H1 (cell line): ENCODE data around the gene TP53BP2. TPM values are rescaled to one million over a fixed set of nuclear protein-coding genes. Genes with fewer than 3 reads are reported as not detected.

Experiments used
- ATF3 ChIP-seq: IDR thresholded peaks from 2 replicates; pipeline ENCODE4 v1.6.1; 2011; ENCODE audit warnings: low read depth, mild to moderate bottlenecking, low read length; ENCODE audit not compliant: insufficient read depth
- FOSL1 ChIP-seq: IDR thresholded peaks from 2 replicates; pipeline ENCODE4 v1.6.1; 2011; ENCODE audit warnings: mild to moderate bottlenecking, low read depth, low read length, moderate library complexity; ENCODE audit not compliant: insufficient read depth
- MAFK ChIP-seq: IDR thresholded peaks from 2 replicates; pipeline ENCODE4 v1.6.1; 2012; ENCODE audit warnings: low read depth, mild to moderate bottlenecking, improper control_type of control experiment, low read length
- NANOG ChIP-seq: IDR thresholded peaks from 2 replicates; pipeline ENCODE4 v1.6.1; 2011; ENCODE audit warnings: low read length, low read depth, mild to moderate bottlenecking, inconsistent platforms; ENCODE audit not compliant: insufficient read depth, poor library complexity, severe bottlenecking
- POU5F1 ChIP-seq: IDR thresholded peaks from 2 replicates; pipeline ENCODE4 v1.6.1; 2011; ENCODE audit warnings: low read depth, mild to moderate bottlenecking, low read length, moderate library complexity
- polyA plus RNA-seq, 7 experiments: library from polyadenylated mRNA; depleted of rRNA in 3 of 7; stranded (reverse) in 5 of 7; unstranded in 2 of 7; fragments of >200 nt in 5 of 7; fragments of 200-250 nt in 2 of 7; gene quantifications; 1 replicate in 5 of 7; 2 replicates in 1 of 7; 4 replicates in 1 of 7; pipeline versions ENCODE4 v1.2.1 to v1.2.3, GENCODE V29; 2011 to 2013; ENCODE audit warnings: missing spikeins in 2 of 7, mixed read lengths in 2 of 7
- total RNA-seq: library from RNA; stranded (reverse); fragmentation: NEBNext Ultra II Directional; extraction: Animal tissue kit (Norgen Biotek cat#: 25700); gene quantifications from 2 replicates; pipeline ENCODE4 v1.2.1, GENCODE V29; 2021

Gene TP53BP2
- total and polyA plus RNA-seq, 2 of the 8 experiments (the other 6 are each of a cell fraction or from before 2014, with no cell fraction given): 18.0 to 38.7 TPM

GRCh38 chr1:223824712-223825111 lies 21.0 kb downstream of the TP53BP2 start (continued):
- no peak for TF ChIP-seq NANOG
- TF ChIP-seq POU5F1: no peak
- TF ChIP-seq FOSL1: no peak
- TF ChIP-seq ATF3: no peak
- TF ChIP-seq MAFK: no peak
- TF ChIP-seq, all 59 proteins: peak for 0
